Measurements from ENCODE around the gene HOXB7. TPM values are rescaled to one million over a fixed set of nuclear protein-coding genes. Genes with fewer than 3 reads are reported as not detected.

HOXB7 gene
- under 1 TPM; 0.08 to 0.28 TPM for total RNA-seq
- under 1 TPM; 0.26 to 0.31 TPM for polyA plus RNA-seq

GRCh38 chr17:48610282-48611211, at the start of gene HOXB7:
TSS of gene HOXB7 (minus strand) at chr17:48611017. CDS start at chr17:48610918, 99 bp downstream.
- Histone ChIP-seq H3K4me1 (ENCODE audit: control insufficient read depth in 4 of 4, insufficient read depth in 4 of 4, low read length in 3 of 4) (peaks cover 0 to 20% (median 9%) of the 10 kb centered on the region in 4 donors), H3K36me3 (ENCODE audit: control insufficient read depth in 4 of 4, insufficient read depth in 3 of 4, low read depth in 1 of 4, low read length in 3 of 4) (no peaks in the 10 kb centered on the region), H3K4me3 (ENCODE audit: low read depth in 1 of 3, low read length in 3 of 3) (peak within 1 kb of the TSS in 2 of 3 donors; percentile 32 to 45), H3K27ac (ENCODE audit: low read depth in 1 of 2, low read length in 2 of 2) (no peak within 1 kb of the TSS), H3K9me3 (ENCODE audit: control insufficient read depth in 4 of 4, low read length in 3 of 4) (no peaks in the 10 kb centered on the region), H3K27me3 (ENCODE audit: control insufficient read depth in 4 of 4, insufficient read depth in 4 of 4, low read length in 3 of 4) (peaks cover 6 to 34% (median 9%) of the 10 kb centered on the region in 4 donors), H3K9ac (ENCODE audit: low read depth in 1 of 2, low read length in 2 of 2) (no peak within 1 kb of the TSS)
- 4% methylated on average over 79 of the region's 79 CpGs for WGBS
- DNase-seq (ENCODE audit: low spot score): no peak
- no peak for TF ChIP-seq FOXA2 (IDR thresholded peaks at IDR 0.05)
- TF ChIP-seq ATF3 (IDR thresholded peaks at IDR 0.05): no peak
- no peak for TF ChIP-seq FOXA1 (IDR thresholded peaks at IDR 0.05)
- TF ChIP-seq RXRA (IDR thresholded peaks at IDR 0.05): no peak
- TF ChIP-seq ZBTB33 (IDR thresholded peaks at IDR 0.05): no peak
- TF ChIP-seq TAF1 (conservative IDR thresholded peaks at IDR 0.05): no peak
- no peak for TF ChIP-seq NR2F2 (IDR thresholded peaks at IDR 0.05)
- TF ChIP-seq MAX (IDR thresholded peaks at IDR 0.05): no peak

GRCh38 chr17:48655913-48656312, 45.1 kb upstream of the HOXB7 start:
- Histone ChIP-seq H3K9me3 (ENCODE audit: control insufficient read depth in 4 of 4, low read length in 3 of 4) (no peaks in the 10 kb centered on the region), H3K4me1 (ENCODE audit: control insufficient read depth in 4 of 4, insufficient read depth in 4 of 4, low read length in 3 of 4) (no peaks in the 10 kb centered on the region), H3K36me3 (ENCODE audit: control insufficient read depth in 4 of 4, insufficient read depth in 3 of 4, low read depth in 1 of 4, low read length in 3 of 4) (no peaks in the 10 kb centered on the region), H3K27ac (ENCODE audit: low read depth in 1 of 2, low read length in 2 of 2) (no peak overlapping the region), H3K27me3 (ENCODE audit: control insufficient read depth in 4 of 4, insufficient read depth in 4 of 4, low read length in 3 of 4) (peaks cover 0 to 3% (median 0%) of the 10 kb centered on the region in 4 donors), H3K9ac (ENCODE audit: low read depth in 1 of 2, low read length in 2 of 2) (no peak overlapping the region), H3K4me3 (ENCODE audit: low read depth in 1 of 3, low read length in 3 of 3) (no peak overlapping the region)
- no peak for TF ChIP-seq FOXA1 (IDR thresholded peaks at IDR 0.05)
- TF ChIP-seq YY1 (IDR thresholded peaks at IDR 0.05): no peak
- no peak for TF ChIP-seq ATF3 (IDR thresholded peaks at IDR 0.05)
- no peak for TF ChIP-seq JUND (IDR thresholded peaks at IDR 0.05)
- no peak for TF ChIP-seq RAD21 (IDR thresholded peaks at IDR 0.05)
- TF ChIP-seq EGR1 (IDR thresholded peaks at IDR 0.05; ENCODE audit: low read depth in 2 of 2): no peak
- TF ChIP-seq RXRA (IDR thresholded peaks at IDR 0.05): no peak
- no peak for TF ChIP-seq REST (IDR thresholded peaks at IDR 0.05)
- no peak for TF ChIP-seq TAF1 (conservative IDR thresholded peaks at IDR 0.05)
- no peak for TF ChIP-seq NR2F2 (IDR thresholded peaks at IDR 0.05)
- no peak for TF ChIP-seq MAX (IDR thresholded peaks at IDR 0.05)
- TF ChIP-seq SP1 (IDR thresholded peaks at IDR 0.05): no peak
- TF ChIP-seq CTCF (IDR thresholded peaks at IDR 0.05; ENCODE audit: low read depth, low read length, missing input control): no peak
- no peak for TF ChIP-seq FOXA2 (IDR thresholded peaks at IDR 0.05)
- TF ChIP-seq HNF4A (conservative IDR thresholded peaks at IDR 0.05): no peak
- no peak for TF ChIP-seq HNF4G (IDR thresholded peaks at IDR 0.05)
- no peak for TF ChIP-seq GABPA (IDR thresholded peaks at IDR 0.05 in 1 of 2, conservative IDR thresholded peaks at IDR 0.05 in 1 of 2)
- TF ChIP-seq ZBTB33 (IDR thresholded peaks at IDR 0.05): no peak
- no peak for DNase-seq (ENCODE audit: low spot score)

Measured in liver (tissue), 9 donors.